Measurements from ENCODE around the gene STAMBPL1. TPM values are rescaled to one million over a fixed set of nuclear protein-coding genes. Genes with fewer than 3 reads are reported as not detected.

The STAMBPL1 gene
- total RNA-seq (1 to 10 TPM; 1.2 to 6.3 (median 3.9) TPM), polyA plus RNA-seq (1 to 10 TPM; 1.0 to 1.2 TPM)
- long read RNA-seq, donor 1, partial matches to known transcripts = 0 of 2 reads
- long read RNA-seq, donor 1, other reads (novel, unspliced or antisense) = 0 of 2 reads
- long read RNA-seq, donor 2, transcript STAMBPL1-203 (11 exons, 2,532 nt) = major isoform, 7 of 7 reads
- long read RNA-seq, donor 2, partial matches to known transcripts = 0 of 7 reads
- long read RNA-seq, donor 2, other reads (novel, unspliced or antisense) = 0 of 7 reads
- long read RNA-seq, donor 3, partial matches to known transcripts = 0 of 1 reads
- long read RNA-seq, donor 3, other reads (novel, unspliced or antisense) = 0 of 1 reads

- intact Hi-C loops (cut with DNase I) = loop anchor here (2.0 to 5.0 kb wide), 6 partner anchors 42 to 105 kb away; no protein-coding TSS in a partner anchor
These were observed at the start of gene STAMBPL1 for GRCh38 chr10:88879534-88880281. STAMBPL1 (plus strand) TSS chr10:88880245; CDS start chr10:88901709, 21,464 bp downstream.

DNA sequence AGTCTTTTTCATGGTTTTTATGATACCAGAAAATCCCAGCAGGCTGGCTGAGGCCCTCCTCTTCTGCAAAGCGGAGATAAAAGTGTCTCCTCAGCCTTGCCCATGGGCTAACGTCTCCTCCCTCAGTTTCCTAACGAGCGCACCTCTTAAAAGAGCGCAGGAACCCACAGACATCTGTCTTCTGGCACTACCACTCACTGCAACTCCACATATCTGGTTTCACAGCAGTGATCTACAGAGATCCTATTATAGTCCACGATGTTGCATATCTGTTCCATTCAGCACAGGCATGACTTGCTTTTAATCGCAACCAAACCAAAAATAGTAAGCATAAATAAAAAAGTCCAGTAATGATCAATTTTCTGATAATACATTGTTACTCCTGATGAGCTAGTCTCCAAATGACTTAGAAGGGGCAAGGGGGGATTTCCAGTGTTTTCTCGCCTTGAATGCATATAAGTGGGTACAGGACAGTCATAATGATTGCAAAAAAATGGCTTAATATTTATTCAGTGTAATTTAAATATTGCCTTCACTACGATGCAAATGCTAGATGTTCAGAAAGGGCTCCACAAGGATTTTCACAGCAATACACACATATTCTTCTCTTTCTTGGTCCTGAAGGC lies 49.3 kb upstream of the STAMBPL1 start:
- H3K9me3 ChIP-seq = no peaks in the 10 kb centered on the region
- no peak for DNase-seq
- no peak overlapping the region for H3K27ac ChIP-seq
- intact Hi-C loops (cut with DNase I) = loop anchor here in 1 of 10 donors (5.0 kb wide), 1 partner anchor 157 kb away; no protein-coding TSS in a partner anchor
- peaks cover 0 to 2% (median 0%) of the 10 kb centered on the region in 9 donors for H3K27me3 ChIP-seq
- ATAC-seq = no peak
- no peaks in the 10 kb centered on the region for H3K36me3 ChIP-seq
- 65 to 80% (median 73%) methylated on average over 9 of the region's 9 CpGs for WGBS, 4 donors
- peaks cover 0 to 34% (median 0%) of the 10 kb centered on the region in 12 donors for H3K4me1 ChIP-seq
- no peak for TF ChIP-seq CTCF (IDR thresholded peaks at IDR 0.05)
- TF ChIP-seq POLR2A (IDR thresholded peaks at IDR 0.05) = no peak
- H3K4me3 ChIP-seq = no peak overlapping the region

More at GRCh38 chr10:88879534-88880281, at the start of gene STAMBPL1:
- Histone ChIP-seq H3K27ac (peak within 1 kb of the TSS; percentile 78 to 98 (median 90)), H3K27me3 (peaks cover 0 to 4% (median 0%) of the 10 kb centered on the region in 9 donors), H3K36me3 (no peaks in the 10 kb centered on the region), H3K4me1 (peaks cover 0 to 47% (median 9%) of the 10 kb centered on the region in 12 donors), H3K9me3 (no peaks in the 10 kb centered on the region), H3K4me3 (peak within 1 kb of the TSS; percentile 53 to 86 (median 72))
- WGBS, 4 donors = 6 to 11% (median 6%) methylated on average over 14 to 26 of the region's 26 CpGs
- ATAC-seq = peak; percentile 11 to 79 (median 52)
- DNase-seq = peak in 3 of 5 donors; percentile 62 to 85 (median 65)
- TF ChIP-seq CTCF (IDR thresholded peaks at IDR 0.05) (no peak), POLR2A (IDR thresholded peaks at IDR 0.05) (no peak)

- intact Hi-C loops (cut with DNase I) = loop anchor here in 1 of 10 donors (5.0 kb wide), 1 partner anchor 156 kb away; no protein-coding TSS in a partner anchor
- no peak for ATAC-seq
- H3K27ac ChIP-seq = no peak overlapping the region
- no peaks in the 10 kb centered on the region for H3K9me3 ChIP-seq
- TF ChIP-seq POLR2A (IDR thresholded peaks at IDR 0.05) = no peak
- no peak for TF ChIP-seq CTCF (IDR thresholded peaks at IDR 0.05)
- no peak for DNase-seq
- H3K4me1 ChIP-seq = peaks cover 0 to 31% (median 0%) of the 10 kb centered on the region in 12 donors
- 74 to 78% (median 75%) methylated on average over 8 of the region's 8 CpGs for WGBS, 4 donors
- no peaks in the 10 kb centered on the region for H3K36me3 ChIP-seq
- peaks cover 0 to 2% (median 0%) of the 10 kb centered on the region in 9 donors for H3K27me3 ChIP-seq
- no peak overlapping the region for H3K4me3 ChIP-seq
These were observed 48.3 kb upstream of the STAMBPL1 start for GRCh38 chr10:88831709-88832108.

Measured in heart left ventricle (tissue), 16 donors.